ENCODE data around the gene ANXA2. TPM values are rescaled to one million over a fixed set of nuclear protein-coding genes. Genes with fewer than 3 reads are reported as not detected.

ANXA2 gene
- polyA plus RNA-seq, 1 of the 3 experiments (the other 2 are of a cell fraction), result 4,669 TPM

- H3K4me3 ChIP-seq (ENCODE audit: low read depth in 2 of 2, low read length in 1 of 2), result no peak overlapping the region
- H3K9me3 ChIP-seq, result no peaks in the 10 kb centered on the region
- H3K4me2 ChIP-seq, result peak overlapping the region; percentile 61
- no peaks in the 10 kb centered on the region for H4K20me1 ChIP-seq (ENCODE audit: insufficient read depth)
- no peaks in the 10 kb centered on the region for H3K27me3 ChIP-seq (ENCODE audit: insufficient read depth)
- H2AFZ ChIP-seq (ENCODE audit: low read depth), result no peak overlapping the region
- H3K36me3 ChIP-seq (replicated peaks in 1 of 2; ENCODE audit: control insufficient read depth in 1 of 2, insufficient read depth in 2 of 2, low read length in 1 of 2), result no peaks in the 10 kb centered on the region
- peaks cover 23% of the 10 kb centered on the region for H3F3A ChIP-seq (replicated peaks; ENCODE audit: insufficient read depth)
- H3K9me2 ChIP-seq, result no peaks in the 10 kb centered on the region
- no peak for DNase-seq
- H3K79me2 ChIP-seq (ENCODE audit: insufficient read depth), result no peaks in the 10 kb centered on the region
- peak overlapping the region; percentile 48 to 80; a peak in 3 of 4 replicates for H3K27ac ChIP-seq (ENCODE audit: low read depth in 2 of 2, low read length in 1 of 2)
- POLR2A ChIA-PET, result no interaction called here
- H3K9ac ChIP-seq, result peak overlapping the region; percentile 50; the same call in 1 of the 2 replicates
- CTCF ChIA-PET, result interaction anchor here (1.1 to 1.5 kb wide), 2 partner anchors 11 to 683 kb away, joined by 3 read pairs; no protein-coding TSS in a partner anchor
- H3K4me1 ChIP-seq (ENCODE audit: control insufficient read depth in 1 of 2, insufficient read depth in 2 of 2, low read depth in 1 of 2, low read length in 1 of 2), result peaks cover 0 to 35% of the 10 kb centered on the region in 2 experiments; a peak in 2 of 4 replicates
- no peak for TF ChIP-seq ELF1 (IDR thresholded peaks at IDR 0.05)
- peak in 1 of 2 experiments; percentile 89; a peak in 2 of 4 replicates for TF ChIP-seq EP300 (IDR thresholded peaks at IDR 0.05; ENCODE audit: borderline replicate concordance in 1 of 2, low read depth in 1 of 2, low read length in 1 of 2)
- TF ChIP-seq FOSL2 (IDR thresholded peaks at IDR 0.05; ENCODE audit: borderline replicate concordance, low read depth), result peak; percentile 96
- peak; percentile 87 for TF ChIP-seq TCF12 (IDR thresholded peaks at IDR 0.05)
- no peak for TF ChIP-seq RFX5 (IDR thresholded peaks at IDR 0.05; ENCODE audit: low read length)
- TF ChIP-seq RAD21 (IDR thresholded peaks at IDR 0.05; ENCODE audit: low read length), result no peak
- no peak for TF ChIP-seq EZH2phosphoT487 (IDR thresholded peaks at IDR 0.05; ENCODE audit: borderline replicate concordance, low read depth)
- TF ChIP-seq NFIC (IDR thresholded peaks at IDR 0.05; ENCODE audit: borderline replicate concordance), result peak; percentile 75
- TF ChIP-seq REST (IDR thresholded peaks at IDR 0.05; ENCODE audit: low read depth, low read length), result no peak
- no peak for TF ChIP-seq GATA2 (CRISPR knock-in tag; IDR thresholded peaks at IDR 0.05)
- peak; percentile 65; the same call in 1 of the 2 replicates for TF ChIP-seq RXRA (IDR thresholded peaks at IDR 0.05; ENCODE audit: borderline replicate concordance, low read depth)
- no peak for TF ChIP-seq NRF1 (IDR thresholded peaks at IDR 0.05; ENCODE audit: low read depth, low read length)
- no peak for TF ChIP-seq MXI1 (IDR thresholded peaks at IDR 0.05; ENCODE audit: low read depth, low read length)
- TF ChIP-seq PBX3 (IDR thresholded peaks at IDR 0.05), result peak; percentile 63
- peak; percentile 56; the same call in 1 of the 2 replicates for TF ChIP-seq POLR2AphosphoS5 (IDR thresholded peaks at IDR 0.05; ENCODE audit: low read depth, low read length)
- no peak for TF ChIP-seq USF2 (IDR thresholded peaks at IDR 0.05; ENCODE audit: borderline replicate concordance, low read depth, low read length)
- TF ChIP-seq USF1 (IDR thresholded peaks at IDR 0.05; ENCODE audit: borderline replicate concordance, low read depth), result 0 out of 2 replicates have a peak, but pooled peaks have one; percentile 12
- TF ChIP-seq FOXJ3 (CRISPR knock-in tag; IDR thresholded peaks at IDR 0.05), result no peak
- no peak for TF ChIP-seq CTCF (IDR thresholded peaks at IDR 0.05)
- TF ChIP-seq MEF2A (IDR thresholded peaks at IDR 0.05; ENCODE audit: borderline replicate concordance, low read depth), result peak; percentile 42; the same call in 1 of the 2 replicates
- no peak for TF ChIP-seq ZBTB33 (IDR thresholded peaks at IDR 0.05; ENCODE audit: borderline replicate concordance, low read depth)
- peak; percentile 69 for TF ChIP-seq TEAD4 (IDR thresholded peaks at IDR 0.05; ENCODE audit: borderline replicate concordance, insufficient read depth)
- TF ChIP-seq YY1 (IDR thresholded peaks at IDR 0.05; ENCODE audit: low read depth), result no peak
- TF ChIP-seq CHD2 (IDR thresholded peaks at IDR 0.05; ENCODE audit: low read length, partially characterized antibody), result no peak
Observed at GRCh38 chr15:60407415-60407805, 9.6 kb upstream of the ANXA2 start.
